H1 (cell line): ENCODE measurements around the gene PTPN1. TPM values are rescaled to one million over a fixed set of nuclear protein-coding genes. Genes with fewer than 3 reads are reported as not detected.

Experiments used
- CTCF ChIA-PET: fragments of 300-600 bp; sonication (Branson Sonifier 250); formaldehyde crosslinking; loops from one replicate; lab custom pipeline; 2021; ENCODE audit not compliant: partially characterized antibody; lab: Charles Lee
- POLR2A ChIA-PET: fragments of 300-600 bp; sonication (Branson Sonifier 250); formaldehyde crosslinking; loops from one replicate; lab custom pipeline; 2021; ENCODE audit warnings: inconsistent platforms; ENCODE audit not compliant: partially characterized antibody; lab: Charles Lee
- DNase-seq, 2 experiments: peaks; one replicate each; pipeline versions ENCODE4 v3.0.0 to v3.0.0-alpha.2; 2010 to 2022; ENCODE audit warnings: low spot score in 2 of 2, low read depth in 1 of 2, mixed read lengths in 1 of 2
- FAIRE-seq: peaks from 2 replicates; lab custom pipeline; 2011; peaks lifted over from hg19 to GRCh38; lab: Jason Lieb, UNC
- H2AFZ ChIP-seq: 2 replicates; pipeline ENCODE4 v1.8.1; 2012; ENCODE audit warnings: low read length, inconsistent platforms
- H2AK5ac ChIP-seq: 2 replicates; pipeline ENCODE4 v1.6.1; 2013; ENCODE audit warnings: low read depth, low read length
- H2BK120ac ChIP-seq: replicated peaks from 2 replicates; pipeline ENCODE3; 2013; ENCODE audit warnings: low read depth, low read length, inconsistent platforms
- H2BK12ac ChIP-seq: 2 replicates; pipeline ENCODE4 v1.6.1; 2013; ENCODE audit warnings: low read depth, low read length
- H2BK15ac ChIP-seq: 2 replicates; pipeline ENCODE4 v1.6.1; 2013; ENCODE audit warnings: low read length
- H2BK20ac ChIP-seq: 2 replicates; pipeline ENCODE4 v1.6.1; 2013; ENCODE audit warnings: low read length
- H2BK5ac ChIP-seq: 2 replicates; pipeline ENCODE4 v1.6.1; 2013; ENCODE audit warnings: low read depth, low read length
- H3K14ac ChIP-seq: 2 replicates; pipeline ENCODE4 v1.6.1; 2013; ENCODE audit warnings: inconsistent platforms; ENCODE audit not compliant: insufficient read length
- H3K18ac ChIP-seq: 2 replicates; pipeline ENCODE4 v1.6.1; 2013; ENCODE audit warnings: low read length; ENCODE audit errors: extremely low read depth
- H3K23ac ChIP-seq: 2 replicates; pipeline ENCODE4 v1.6.1; 2013; ENCODE audit warnings: inconsistent platforms; ENCODE audit not compliant: insufficient read length
- H3K23me2 ChIP-seq: 2 replicates; pipeline ENCODE4 v1.6.1; 2013; ENCODE audit warnings: low read depth, low read length
- H3K27ac ChIP-seq: 2 replicates; pipeline ENCODE4 v1.6.1; 2011; ENCODE audit warnings: low read depth, low read length, inconsistent platforms
- H3K27me3 ChIP-seq, 4 experiments: replicated peaks in 1 of 4; 1 replicate in 1 of 4; 2 replicates in 3 of 4; pipeline versions ENCODE4 v1.6.1 to v1.8.1; 2011 to 2013; ENCODE audit warnings: low read length in 3 of 4, mild to moderate bottlenecking in 3 of 4, inconsistent platforms in 2 of 4, mixed read lengths in 2 of 4, moderate library complexity in 1 of 4; ENCODE audit not compliant: control insufficient read depth in 3 of 4, insufficient read depth in 3 of 4; ENCODE audit errors: extremely low read depth in 1 of 4
- H3K36me3 ChIP-seq, 4 experiments: 2 replicates each; pipeline versions ENCODE4 v1.6.1 to v1.8.1; 2011 to 2013; ENCODE audit warnings: mild to moderate bottlenecking in 4 of 4, low read length in 3 of 4, moderate library complexity in 2 of 4, control low read depth in 1 of 4, inconsistent platforms in 1 of 4; ENCODE audit not compliant: insufficient read depth in 4 of 4, control insufficient read depth in 2 of 4
- H3K4ac ChIP-seq: replicated peaks from 2 replicates; pipeline ENCODE3; 2013; ENCODE audit warnings: low read length, low read depth, mixed read lengths, inconsistent platforms; ENCODE audit not compliant: insufficient read length
- H3K4me1 ChIP-seq, 4 experiments: replicated peaks in 1 of 4; 1 replicate in 1 of 4; 2 replicates in 3 of 4; pipeline versions ENCODE4 v1.6.1 to v1.8.1; 2011 to 2013; ENCODE audit warnings: low read length in 3 of 4, inconsistent platforms in 2 of 4, mixed read lengths in 1 of 4; ENCODE audit not compliant: insufficient read depth in 4 of 4, control insufficient read depth in 3 of 4
- H3K4me2 ChIP-seq, 2 experiments: 2 replicates each; pipeline versions ENCODE4 v1.6.1 to v1.8.1; 2011 to 2013; ENCODE audit warnings: low read depth in 2 of 2, low read length in 2 of 2, control low read depth in 1 of 2, inconsistent platforms in 1 of 2, mild to moderate bottlenecking in 1 of 2; ENCODE audit not compliant: insufficient read depth in 1 of 2
- H3K4me3 ChIP-seq, 4 experiments: fragments of 200-600, 300-600 bp in 1 of 4; sonication (generic), shearing (Covaris generic), sonication (Bioruptor Twin) in 1 of 4; 2 replicates each; pipeline versions ENCODE4 v1.5.1 to v1.8.1; 2011 to 2016; ENCODE audit warnings: low read length in 4 of 4, low read depth in 3 of 4, control low read depth in 2 of 4, inconsistent platforms in 2 of 4, mild to moderate bottlenecking in 2 of 4, mixed read lengths in 1 of 4, moderate library complexity in 1 of 4; ENCODE audit not compliant: insufficient read depth in 2 of 4; ENCODE audit errors: extremely low read depth in 1 of 4
- H3K56ac ChIP-seq: replicated peaks from 2 replicates; pipeline ENCODE3; 2013; ENCODE audit warnings: low read depth, mild to moderate bottlenecking, mixed read lengths, low read length, inconsistent platforms; ENCODE audit not compliant: insufficient read length
- H3K79me1 ChIP-seq: 2 replicates; pipeline ENCODE4 v1.6.1; 2013; ENCODE audit warnings: low read depth, low read length, control low read depth
- H3K79me2 ChIP-seq, 2 experiments: 2 replicates each; pipeline versions ENCODE4 v1.6.1 to v1.8.1; 2012 to 2013; ENCODE audit warnings: low read length in 2 of 2, mild to moderate bottlenecking in 2 of 2, inconsistent platforms in 1 of 2; ENCODE audit not compliant: insufficient read depth in 2 of 2, control insufficient read depth in 1 of 2
- H3K9ac ChIP-seq, 4 experiments: replicated peaks in 1 of 4; 1 replicate in 1 of 4; 2 replicates in 3 of 4; pipeline versions ENCODE4 v1.6.1 to v1.8.1; 2011 to 2013; ENCODE audit warnings: low read depth in 3 of 4, low read length in 3 of 4, control low read depth in 2 of 4, mild to moderate bottlenecking in 2 of 4, moderate library complexity in 2 of 4, inconsistent platforms in 1 of 4; ENCODE audit errors: extremely low read depth in 1 of 4
- H3K9me3 ChIP-seq, 2 experiments: 2 replicates each; pipeline versions ENCODE4 v1.6.1 to v1.8.1; 2012 to 2013; ENCODE audit warnings: mild to moderate bottlenecking in 2 of 2, moderate library complexity in 2 of 2, control low read depth in 1 of 2, inconsistent platforms in 1 of 2, low read depth in 1 of 2, low read length in 1 of 2, mixed read lengths in 1 of 2; ENCODE audit not compliant: insufficient read depth in 2 of 2
- H4K20me1 ChIP-seq, 2 experiments: replicated peaks in 1 of 2; 2 replicates each; pipeline versions ENCODE3 to v1.8.1; 2011 to 2013; ENCODE audit warnings: inconsistent platforms in 2 of 2, low read length in 2 of 2, mild to moderate bottlenecking in 1 of 2; ENCODE audit not compliant: insufficient read depth in 2 of 2, control insufficient read depth in 1 of 2
- H4K5ac ChIP-seq: 2 replicates; pipeline ENCODE4 v1.6.1; 2013; ENCODE audit warnings: low read length, low read depth, mixed read lengths, inconsistent platforms; ENCODE audit not compliant: insufficient read length
- H4K8ac ChIP-seq: 2 replicates; pipeline ENCODE4 v1.8.0; 2013; ENCODE audit warnings: mild to moderate bottlenecking, moderate library complexity, low read length, inconsistent platforms; ENCODE audit not compliant: insufficient read depth; ENCODE audit errors: extremely low read depth
- H4K91ac ChIP-seq: replicated peaks from 2 replicates; pipeline ENCODE3; 2013; ENCODE audit warnings: low read length, mixed read lengths, inconsistent platforms; ENCODE audit not compliant: insufficient read length
- CTCF ChIP-seq, 3 experiments: IDR thresholded peaks; 1 replicate in 2 of 3; 2 replicates in 1 of 3; pipeline versions ENCODE4 v1.5.1 to v1.6.1; 2011; ENCODE audit warnings: low read length in 3 of 3, mild to moderate bottlenecking in 3 of 3, inconsistent platforms in 2 of 3, low read depth in 1 of 3, moderate library complexity in 1 of 3; ENCODE audit not compliant: insufficient read depth in 1 of 3; ENCODE audit errors: control extremely low read depth in 1 of 3
- EP300 ChIP-seq, 2 experiments: IDR thresholded peaks; 1 replicate in 1 of 2; 2 replicates in 1 of 2; pipeline ENCODE4 v1.6.1; 2011 to 2012; ENCODE audit warnings: low read depth in 2 of 2, low read length in 2 of 2, mild to moderate bottlenecking in 2 of 2, borderline replicate concordance in 1 of 2, inconsistent platforms in 1 of 2, moderate library complexity in 1 of 2
- GTF2F1 ChIP-seq: IDR thresholded peaks from 2 replicates; pipeline ENCODE4 v1.6.1; 2012; ENCODE audit warnings: low read depth, low read length, improper control_type of control experiment, borderline replicate concordance
- JUND ChIP-seq: IDR thresholded peaks from 2 replicates; pipeline ENCODE4 v1.6.1; 2011; ENCODE audit warnings: mild to moderate bottlenecking, improper control_type of control experiment, low read length
- KDM4A ChIP-seq: IDR thresholded peaks from one replicate; pipeline ENCODE4 v1.7.1; 2012; ENCODE audit warnings: low read depth, mild to moderate bottlenecking, moderate library complexity, low read length, inconsistent platforms; ENCODE audit not compliant: severe bottlenecking
- TCF12 ChIP-seq: IDR thresholded peaks from 2 replicates; pipeline ENCODE4 v1.6.1; 2011; ENCODE audit warnings: low read depth, mild to moderate bottlenecking, low read length
- WGBS, 2 experiments: shearing (Covaris generic) in 1 of 2; methylation state at CpG; one replicate each; pipeline versions ENCODE4 v1.1.6 to v1.1.7; 2013 to 2015; ENCODE audit warnings: low lambda C conversion rate in 2 of 2, mixed read lengths in 2 of 2, inconsistent platforms in 1 of 2, low coverage in 1 of 2, missing lambda C conversion rate in 1 of 2; ENCODE audit not compliant: insufficient replicate concordance in 2 of 2, insufficient coverage in 1 of 2, insufficient read length in 1 of 2; ENCODE audit errors: extremely low coverage in 1 of 2, missing lambda C conversion rate in 1 of 2; 5-methylcytosine and 5-hydroxymethylcytosine counted together
- polyA plus RNA-seq, 7 experiments: library from polyadenylated mRNA; depleted of rRNA in 3 of 7; stranded (reverse) in 5 of 7; unstranded in 2 of 7; fragments of >200 nt in 5 of 7; fragments of 200-250 nt in 2 of 7; gene quantifications; 1 replicate in 5 of 7; 2 replicates in 1 of 7; 4 replicates in 1 of 7; pipeline versions ENCODE4 v1.2.1 to v1.2.3, GENCODE V29; 2011 to 2013; ENCODE audit warnings: missing spikeins in 2 of 7, mixed read lengths in 2 of 7
- total RNA-seq: library from RNA; stranded (reverse); fragmentation: NEBNext Ultra II Directional; extraction: Animal tissue kit (Norgen Biotek cat#: 25700); gene quantifications from 2 replicates; pipeline ENCODE4 v1.2.1, GENCODE V29; 2021

PTPN1 gene
- total and polyA plus RNA-seq, 2 of the 8 experiments (the other 6 are each of a cell fraction or from before 2014, with no cell fraction given): 18.6 to 32.1 TPM

DNA sequence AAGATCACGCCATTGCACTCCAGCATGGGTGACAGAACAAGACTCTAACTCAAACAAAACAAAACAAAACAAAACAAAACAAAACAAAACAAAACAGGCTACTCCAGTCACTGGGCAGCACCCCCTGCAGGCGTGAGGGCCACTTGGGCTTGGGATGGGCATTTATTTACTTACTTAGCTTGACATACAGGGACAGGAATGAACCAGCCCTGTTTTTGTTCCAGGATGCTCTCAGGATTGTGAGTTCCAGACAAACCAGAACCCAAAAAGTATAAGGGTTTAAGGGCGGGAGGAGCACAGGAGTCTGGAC, 4.0 kb upstream of the PTPN1 start:
- TF ChIP-seq CTCF (IDR thresholded peaks at IDR 0.05; ENCODE audit: control extremely low read depth in 1 of 3, insufficient read depth in 1 of 3, low read depth in 1 of 3, low read length in 3 of 3) (peak in 2 of 3 experiments; percentile 21 to 31; a peak in 2 of 4 replicates), GTF2F1 (no peak), KDM4A (no peak), JUND (no peak), TCF12 (no peak), EP300 (IDR thresholded peaks at IDR 0.05; ENCODE audit: borderline replicate concordance in 1 of 2, low read depth in 2 of 2, low read length in 2 of 2) (no peak)
- DNase-seq (no peak), FAIRE-seq (no peak)
- Histone ChIP-seq H3K23ac (no peak overlapping the region), H3K79me1 (peaks cover 4% of the 10 kb centered on the region; the same call in 1 of the 2 replicates), H3K56ac (no peak overlapping the region), H3K4me2 (no peak overlapping the region), H3K9ac (no peak overlapping the region), H3K9me3 (no peaks in the 10 kb centered on the region), H3K4ac (no peak overlapping the region), H3K18ac (no peak overlapping the region), H3K14ac (no peak overlapping the region), H4K20me1 (peaks cover 0 to 4% of the 10 kb centered on the region in 2 experiments), H3K27ac (no peak overlapping the region), H3K36me3 (no peaks in the 10 kb centered on the region), H3K4me1 (peaks cover 3 to 6% (median 4%) of the 10 kb centered on the region in 4 experiments), H3K79me2 (peaks cover 0 to 6% of the 10 kb centered on the region in 2 experiments; a peak in 2 of 4 replicates), H2AK5ac (no peak overlapping the region), H2BK120ac (no peak overlapping the region), H2BK20ac (no peak overlapping the region), H2BK15ac (no peak overlapping the region), H2BK12ac (no peak overlapping the region), H2BK5ac (no peak overlapping the region), H3K27me3 (no peaks in the 10 kb centered on the region), H4K8ac (no peak overlapping the region), H2AFZ (no peak overlapping the region), H3K4me3 (no peak overlapping the region), H4K5ac (no peak overlapping the region), H3K23me2 (peaks cover 8% of the 10 kb centered on the region; the same call in 1 of the 2 replicates), H4K91ac (no peak overlapping the region)
- 81% methylated on average over 3 of the region's 3 CpGs; no CpG with 5 or more reads in 1 of the 2 experiments for WGBS, 2 experiments
- ChIA-PET CTCF (interaction anchor here (0.6 to 6.4 kb wide), 20 partner anchors 12 to 461 kb away, joined by 3 to 60 read pairs (median 3); no protein-coding TSS in a partner anchor), POLR2A (no interaction called here)
